NB4 (cell line): ENCODE results near the gene ADIPOQ.
"Not testable (repeated sequence)": the region's sequence is repeated elsewhere in the genome, so short reads cannot be mapped to it uniquely, and the experiment has no call there.

Experiments used
- DNase-seq: peaks from one replicate; pipeline ENCODE4 v3.0.0; 2010; ENCODE audit warnings: low read depth
- H3K4me3 ChIP-seq: one replicate; pipeline ENCODE4 v1.5.1; 2011; ENCODE audit warnings: mild to moderate bottlenecking, low read depth, low read length, moderate library complexity
- CTCF ChIP-seq: IDR thresholded peaks from one replicate; pipeline ENCODE4 v1.5.1; 2012; ENCODE audit warnings: low read depth, low read length
- MAX ChIP-seq: IDR thresholded peaks from 2 replicates; pipeline ENCODE4 v1.6.1; 2011; ENCODE audit warnings: low read depth, low read length
- MYC ChIP-seq: IDR thresholded peaks from 2 replicates; pipeline ENCODE4 v1.6.1; 2011; ENCODE audit warnings: low read depth, low read length
- POLR2A ChIP-seq: IDR thresholded peaks from 2 replicates; pipeline ENCODE4 v1.6.1; 2011; ENCODE audit warnings: mild to moderate bottlenecking; ENCODE audit not compliant: insufficient read length; ENCODE audit errors: extremely low read depth

The ADIPOQ gene

GRCh38 chr3:186818956-186819355 lies 23.6 kb upstream of the ADIPOQ start:
- no peak overlapping the region for H3K4me3 ChIP-seq
- no peak for DNase-seq
- TF ChIP-seq POLR2A, result no peak
- no peak for TF ChIP-seq MYC
- no peak for TF ChIP-seq MAX
- TF ChIP-seq CTCF, result no peak

- no peak for TF ChIP-seq MYC
- peak; percentile 36 for TF ChIP-seq CTCF
- peak; percentile 72 for DNase-seq
- no peak overlapping the region for H3K4me3 ChIP-seq
Measured at GRCh38 chr3:186821429-186822387, 20.8 kb upstream of the ADIPOQ start.

GRCh38 chr3:186822388-186822759 lies 20.1 kb upstream of the ADIPOQ start:
- not testable (repeated sequence) for H3K4me3 ChIP-seq, DNase-seq

- DNase-seq, result no peak
- H3K4me3 ChIP-seq, result no peak overlapping the region
- TF ChIP-seq MAX, result no peak
- no peak for TF ChIP-seq CTCF
- TF ChIP-seq MYC, result no peak
- TF ChIP-seq POLR2A, result no peak
Measured at GRCh38 chr3:186823386-186823785, 19.1 kb upstream of the ADIPOQ start.

- no peak for TF ChIP-seq POLR2A
- TF ChIP-seq MAX, result no peak
- TF ChIP-seq MYC, result no peak
- H3K4me3 ChIP-seq, result no peak overlapping the region
- no peak for DNase-seq
Measured at GRCh38 chr3:186824430-186825139, 17.9 kb upstream of the ADIPOQ start.

- DNase-seq, result no peak
- no peak overlapping the region for H3K4me3 ChIP-seq
Measured at GRCh38 chr3:186825294-186825821, 17.2 kb upstream of the ADIPOQ start.

More at GRCh38 chr3:186825294-186825821, 17.2 kb upstream of the ADIPOQ start:
- TF ChIP-seq MYC (no peak), MAX (no peak), POLR2A (no peak), CTCF (no peak)
